Endodermal cell (in vitro differentiated cells): ENCODE results near the gene CHRM2. TPM values are rescaled to one million over a fixed set of nuclear protein-coding genes. Genes with fewer than 3 reads are reported as not detected.

Source experiments
- DNase-seq: peaks from one replicate; pipeline ENCODE4 v3.0.0-alpha.2; 2017
- H3K27ac ChIP-seq: 2 replicates; pipeline ENCODE4 v1.5.1; 2013; ENCODE audit warnings: mild to moderate bottlenecking, low read depth, low read length, moderate library complexity
- H3K27me3 ChIP-seq: 2 replicates; pipeline ENCODE4 v1.6.1; 2013; ENCODE audit warnings: mild to moderate bottlenecking, low read length, moderate library complexity; ENCODE audit not compliant: insufficient read depth, control insufficient read depth, poor library complexity, severe bottlenecking
- H3K36me3 ChIP-seq: 2 replicates; pipeline ENCODE4 v1.7.0; 2013; ENCODE audit warnings: mild to moderate bottlenecking, low read length, moderate library complexity; ENCODE audit not compliant: control insufficient read depth, insufficient read depth
- H3K4me1 ChIP-seq: one replicate; pipeline ENCODE4 v1.7.0; 2013; ENCODE audit warnings: low read length; ENCODE audit not compliant: control insufficient read depth, insufficient read depth
- H3K4me3 ChIP-seq: 2 replicates; pipeline ENCODE4 v1.5.1; 2013; ENCODE audit warnings: mild to moderate bottlenecking, low read length, moderate library complexity
- H3K9ac ChIP-seq: 2 replicates; pipeline ENCODE4 v1.6.1; 2013; ENCODE audit warnings: mild to moderate bottlenecking, low read length, moderate library complexity; ENCODE audit not compliant: poor library complexity, severe bottlenecking; ENCODE audit errors: extremely low read depth
- H3K9me3 ChIP-seq: 2 replicates; pipeline ENCODE4 v1.6.1; 2013; ENCODE audit warnings: mild to moderate bottlenecking, low read length, moderate library complexity; ENCODE audit not compliant: control insufficient read depth
- H3K27ac Mint-ChIP-seq: 2 replicates; pipeline ENCODE4 v1.8.0; 2020; ENCODE audit warnings: mixed read lengths
- H3K27me3 Mint-ChIP-seq: 2 replicates; pipeline ENCODE4 v1.8.0; 2021; ENCODE audit warnings: mild to moderate bottlenecking, mixed read lengths; ENCODE audit not compliant: insufficient read depth
- H3K36me3 Mint-ChIP-seq: 2 replicates; pipeline ENCODE4 v1.8.0; 2020; ENCODE audit warnings: low read depth, mixed read lengths
- H3K4me1 Mint-ChIP-seq: 2 replicates; pipeline ENCODE4 v1.8.0; 2020; ENCODE audit warnings: mixed read lengths
- H3K4me3 Mint-ChIP-seq: 2 replicates; pipeline ENCODE4 v1.8.0; 2020; ENCODE audit warnings: mild to moderate bottlenecking, moderate library complexity, mixed read lengths
- H3K9me3 Mint-ChIP-seq: 2 replicates; pipeline ENCODE4 v1.8.0; 2020; ENCODE audit warnings: mild to moderate bottlenecking, mixed read lengths
- CTCF ChIP-seq: fragments of 200-600 bp; sonication (generic); conservative IDR thresholded peaks from 2 replicates; pipeline ENCODE4 v1.5.0; 2021; ENCODE audit warnings: antibody characterized with exemption, mild to moderate bottlenecking
- WGBS, 2 experiments: methylation state at CpG; one replicate each; pipeline versions ENCODE4 v1.1.5 to v1.1.7; 2013; ENCODE audit warnings: missing lambda C conversion rate in 2 of 2, mixed read lengths in 1 of 2; ENCODE audit not compliant: insufficient coverage in 1 of 2, insufficient read length in 1 of 2; 5-methylcytosine and 5-hydroxymethylcytosine counted together
- total RNA-seq, 2 donors: library from RNA; stranded (reverse); fragmentation: NEBNext Ultra II Directional in 1 of 2; extraction: Animal tissue kit (Norgen Biotek cat#: 25700) in 1 of 2; gene quantifications; 2 replicates in 1 of 2; 3 replicates in 1 of 2; pipeline ENCODE4 v1.2.1, GENCODE V29; 2021

The CHRM2 gene
- total RNA-seq, 2 donors from 2014 or later = not detected

GRCh38 chr7:137026176-137026500, 157.7 kb downstream of the CHRM2 start:
- no peaks in the 10 kb centered on the region for H3K27me3 Mint-ChIP-seq
- peaks cover 3% of the 10 kb centered on the region for H3K4me1 Mint-ChIP-seq
- H3K9me3 Mint-ChIP-seq = peaks cover 2% of the 10 kb centered on the region
- no peak for TF ChIP-seq CTCF
- Histone ChIP-seq H3K9me3 (peaks cover 6% of the 10 kb centered on the region), H3K27me3 (no peaks in the 10 kb centered on the region), H3K4me3 (no peak overlapping the region), H3K27ac (no peak overlapping the region), H3K4me1 (no peaks in the 10 kb centered on the region), H3K36me3 (no peaks in the 10 kb centered on the region), H3K9ac (no peak overlapping the region)
- H3K36me3 Mint-ChIP-seq = no peaks in the 10 kb centered on the region
- no peak overlapping the region for H3K4me3 Mint-ChIP-seq
- WGBS, 2 experiments = 85% methylated on average over 1 of the region's 1 CpG; no CpG with 5 or more reads in 1 of the 2 experiments
- no peak for DNase-seq
- H3K27ac Mint-ChIP-seq = no peak overlapping the region

DNA sequence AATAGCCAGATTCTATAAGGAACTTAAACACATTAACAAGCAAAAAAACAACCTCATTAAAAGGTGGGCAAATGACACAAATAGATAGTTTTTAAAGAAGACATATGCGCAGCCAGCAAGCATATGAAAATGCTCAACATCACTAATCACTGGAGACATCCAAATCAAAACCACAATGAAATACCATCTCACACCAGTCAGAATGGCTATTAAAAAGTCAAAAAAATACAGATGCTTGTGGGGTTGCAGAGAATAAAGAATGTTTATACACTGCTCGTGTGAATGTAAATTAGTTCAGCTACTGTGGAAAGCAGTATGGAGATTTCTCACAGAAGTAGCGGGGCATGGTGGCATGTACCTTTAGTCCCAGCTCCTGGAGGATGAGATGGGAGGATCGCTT, 164.0 kb downstream of the CHRM2 start:
- no peak overlapping the region for H3K4me3 ChIP-seq
- H3K36me3 ChIP-seq = no peaks in the 10 kb centered on the region
- Mint-ChIP-seq H3K36me3 (no peaks in the 10 kb centered on the region), H3K27me3 (no peaks in the 10 kb centered on the region), H3K9me3 (no peaks in the 10 kb centered on the region), H3K4me1 (no peaks in the 10 kb centered on the region), H3K27ac (no peak overlapping the region), H3K4me3 (no peak overlapping the region)
- H3K4me1 ChIP-seq = no peaks in the 10 kb centered on the region
- no peak for DNase-seq
- no peaks in the 10 kb centered on the region for H3K9me3 ChIP-seq
- H3K27ac ChIP-seq = no peak overlapping the region
- WGBS, 2 experiments = 90 to 100% methylated on average over 1 to 4 of the region's 4 CpGs
- H3K27me3 ChIP-seq = no peaks in the 10 kb centered on the region
- H3K9ac ChIP-seq = no peak overlapping the region
- TF ChIP-seq CTCF = no peak

- Histone ChIP-seq H3K4me1 (peaks cover 2% of the 10 kb centered on the region), H3K9me3 (no peaks in the 10 kb centered on the region), H3K27ac (no peak overlapping the region), H3K27me3 (no peaks in the 10 kb centered on the region), H3K9ac (no peak overlapping the region), H3K36me3 (no peaks in the 10 kb centered on the region), H3K4me3 (no peak overlapping the region)
- WGBS, 2 experiments = 75% methylated on average over 2 of the region's 2 CpGs; no CpG with 5 or more reads in 1 of the 2 experiments
- no peak overlapping the region for H3K4me3 Mint-ChIP-seq
- no peaks in the 10 kb centered on the region for H3K36me3 Mint-ChIP-seq
- H3K9me3 Mint-ChIP-seq = no peaks in the 10 kb centered on the region
- H3K27me3 Mint-ChIP-seq = no peaks in the 10 kb centered on the region
- peaks cover 14% of the 10 kb centered on the region for H3K4me1 Mint-ChIP-seq
- DNase-seq = no peak
- no peak for TF ChIP-seq CTCF
- H3K27ac Mint-ChIP-seq = no peak overlapping the region
Observed at GRCh38 chr7:137036768-137037167, 168.3 kb downstream of the CHRM2 start.
